ENCODE measurements around the gene PAQR8. TPM values are rescaled to one million over a fixed set of nuclear protein-coding genes. Genes with fewer than 3 reads are reported as not detected.

PAQR8 gene
- total RNA-seq, 4 donors from 2014 or later: 8.6 to 21.1 (median 14.2) TPM

- peak; percentile 6 for ATAC-seq
Observed at GRCh38 chr6:52389264-52389625, 27.3 kb downstream of the PAQR8 start.

GRCh38 chr6:52389626-52390360, 27.8 kb downstream of the PAQR8 start:
- H3K4me3 ChIP-seq: no peak overlapping the region
- no peaks in the 10 kb centered on the region for H3K9me3 ChIP-seq
- no peak for TF ChIP-seq EP300 (IDR thresholded peaks at IDR 0.05)
- TF ChIP-seq CTCF (IDR thresholded peaks at IDR 0.05): no peak
- TF ChIP-seq POLR2A (IDR thresholded peaks at IDR 0.05): no peak
- TF ChIP-seq POLR2AphosphoS5 (IDR thresholded peaks at IDR 0.05): no peak
- no peaks in the 10 kb centered on the region for H3K36me3 ChIP-seq
- peak overlapping the region in 3 of 4 donors; percentile 23 to 33 (median 33) for H3K27ac ChIP-seq
- WGBS, 2 donors (ENCODE audit: low coverage in 1 of 2): 0 to 18% methylated on average over 4 of the region's 8 CpGs
- ATAC-seq: peak; percentile 33
- H3K27me3 ChIP-seq: no peaks in the 10 kb centered on the region
- peaks cover 0 to 33% (median 4%) of the 10 kb centered on the region in 3 donors for H3K4me1 ChIP-seq

More at GRCh38 chr6:52389264-52389625, 27.3 kb downstream of the PAQR8 start:
- Histone ChIP-seq H3K27ac (peak overlapping the region in 2 of 4 donors; percentile 33), H3K36me3 (no peaks in the 10 kb centered on the region), H3K4me3 (no peak overlapping the region), H3K9me3 (no peaks in the 10 kb centered on the region), H3K4me1 (peaks cover 0 to 33% (median 4%) of the 10 kb centered on the region in 3 donors), H3K27me3 (no peaks in the 10 kb centered on the region)
- no peak for TF ChIP-seq EP300 (IDR thresholded peaks at IDR 0.05)
- 43 to 100% methylated on average over 1 of the region's 1 CpG for whole genome bisulfite sequencing, 2 donors (ENCODE audit: low coverage in 1 of 2)

- Histone ChIP-seq H3K4me1 (peaks cover 0 to 33% (median 4%) of the 10 kb centered on the region in 3 donors), H3K36me3 (no peaks in the 10 kb centered on the region), H3K4me3 (no peak overlapping the region), H3K27me3 (no peaks in the 10 kb centered on the region), H3K9me3 (no peaks in the 10 kb centered on the region), H3K27ac (peak overlapping the region in 2 of 4 donors; percentile 23 to 33)
- WGBS, 2 donors (ENCODE audit: low coverage in 1 of 2): 44% methylated on average over 4 of the region's 4 CpGs; no CpG with 5 or more reads in 1 of the 2 donors
- TF ChIP-seq EP300 (IDR thresholded peaks at IDR 0.05) (no peak), POLR2A (IDR thresholded peaks at IDR 0.05) (no peak), CTCF (IDR thresholded peaks at IDR 0.05) (no peak), POLR2AphosphoS5 (IDR thresholded peaks at IDR 0.05) (no peak)
- ATAC-seq: peak; percentile 25
Observed at GRCh38 chr6:52390361-52390727, 28.4 kb downstream of the PAQR8 start.

GRCh38 chr6:52391599-52391998, 29.6 kb downstream of the PAQR8 start:
- 70 to 90% methylated on average over 1 of the region's 1 CpG for WGBS, 2 donors (ENCODE audit: low coverage in 1 of 2)
- no peaks in the 10 kb centered on the region for H3K9me3 ChIP-seq
- H3K4me3 ChIP-seq: no peak overlapping the region
- H3K27ac ChIP-seq: no peak overlapping the region
- ATAC-seq: no peak
- no peaks in the 10 kb centered on the region for H3K27me3 ChIP-seq
- H3K4me1 ChIP-seq: peaks cover 0 to 27% (median 4%) of the 10 kb centered on the region in 3 donors
- H3K36me3 ChIP-seq: no peaks in the 10 kb centered on the region
- TF ChIP-seq POLR2A (IDR thresholded peaks at IDR 0.05) (no peak), CTCF (IDR thresholded peaks at IDR 0.05) (no peak), EP300 (IDR thresholded peaks at IDR 0.05) (no peak), POLR2AphosphoS5 (IDR thresholded peaks at IDR 0.05) (no peak)

GRCh38 chr6:52392944-52393343, 31.0 kb downstream of the PAQR8 start:
- WGBS, 2 donors (ENCODE audit: low coverage in 1 of 2): 87 to 91% methylated on average over 1 of the region's 1 CpG
- Histone ChIP-seq H3K4me3 (no peak overlapping the region), H3K27me3 (no peaks in the 10 kb centered on the region), H3K4me1 (peaks cover 0 to 27% (median 4%) of the 10 kb centered on the region in 3 donors), H3K36me3 (no peaks in the 10 kb centered on the region), H3K27ac (no peak overlapping the region), H3K9me3 (no peaks in the 10 kb centered on the region)
- TF ChIP-seq POLR2A (IDR thresholded peaks at IDR 0.05) (no peak), POLR2AphosphoS5 (IDR thresholded peaks at IDR 0.05) (no peak), EP300 (IDR thresholded peaks at IDR 0.05) (no peak)
- no peak for ATAC-seq

GRCh38 chr6:52393780-52394179, 31.8 kb downstream of the PAQR8 start:
- 100% methylated on average over 1 of the region's 1 CpG for WGBS, 2 donors (ENCODE audit: low coverage in 1 of 2)
- Histone ChIP-seq H3K9me3 (no peaks in the 10 kb centered on the region), H3K27me3 (no peaks in the 10 kb centered on the region), H3K4me3 (no peak overlapping the region), H3K27ac (no peak overlapping the region), H3K4me1 (peaks cover 0 to 19% (median 4%) of the 10 kb centered on the region in 3 donors), H3K36me3 (no peaks in the 10 kb centered on the region)
- TF ChIP-seq POLR2AphosphoS5 (IDR thresholded peaks at IDR 0.05): no peak
- TF ChIP-seq CTCF (IDR thresholded peaks at IDR 0.05): no peak
- TF ChIP-seq POLR2A (IDR thresholded peaks at IDR 0.05): no peak
- TF ChIP-seq EP300 (IDR thresholded peaks at IDR 0.05): no peak
- no peak for ATAC-seq
